ENCODE data around the gene NTHL1.
A peak's percentile ranks its signal among the peaks of the same experiment; 100 is the strongest.
"Not testable (repeated sequence)": the region's sequence is repeated elsewhere in the genome, so short reads cannot be mapped to it uniquely, and the experiment has no call there.

NTHL1 gene

GRCh38 chr16:2028146-2028545 lies 19.5 kb downstream of the NTHL1 start:
- no peak for DNase-seq (ENCODE audit: low read depth in 2 of 2)

- DNase-seq (ENCODE audit: low read depth in 2 of 2), result no peak
Measured at GRCh38 chr16:2027024-2028010, 20.3 kb downstream of the NTHL1 start.

DNA sequence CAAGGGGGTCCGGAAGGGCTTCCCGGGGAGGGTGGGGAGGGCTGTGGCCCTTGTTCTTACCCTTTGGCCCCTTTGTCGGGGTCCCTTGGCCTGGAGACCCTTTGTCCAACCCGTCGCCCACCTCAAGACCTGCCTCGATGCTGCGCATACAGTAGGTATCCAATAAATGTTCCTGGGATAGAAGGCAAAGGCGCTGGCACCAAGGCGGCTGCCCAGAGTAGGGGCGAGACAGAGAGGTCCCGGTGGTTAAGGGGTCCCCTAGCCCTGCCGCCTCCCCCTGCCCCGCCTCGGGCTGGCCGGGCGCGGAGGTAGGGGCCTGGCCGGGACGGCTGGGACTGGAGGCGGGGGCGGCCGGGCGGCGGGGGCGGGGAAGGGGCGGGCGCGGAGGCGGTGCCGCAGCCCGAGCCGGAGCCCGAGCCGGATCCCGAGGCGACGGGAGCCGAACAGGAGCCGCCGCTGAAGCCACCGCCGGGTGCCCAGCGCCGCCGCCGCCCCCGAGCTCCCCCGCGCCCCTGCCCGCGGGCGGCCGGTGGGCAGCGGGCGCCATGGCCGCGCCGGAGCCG lies 21.1 kb downstream of the NTHL1 start, which contains the start of gene NHERF2:
TSS of gene NHERF2 (plus strand) at position 442 of the 563 bp plus-strand sequence. CDS start at position 546, 104 bp downstream.
- no peak for DNase-seq (ENCODE audit: low read depth in 2 of 2)

DNA sequence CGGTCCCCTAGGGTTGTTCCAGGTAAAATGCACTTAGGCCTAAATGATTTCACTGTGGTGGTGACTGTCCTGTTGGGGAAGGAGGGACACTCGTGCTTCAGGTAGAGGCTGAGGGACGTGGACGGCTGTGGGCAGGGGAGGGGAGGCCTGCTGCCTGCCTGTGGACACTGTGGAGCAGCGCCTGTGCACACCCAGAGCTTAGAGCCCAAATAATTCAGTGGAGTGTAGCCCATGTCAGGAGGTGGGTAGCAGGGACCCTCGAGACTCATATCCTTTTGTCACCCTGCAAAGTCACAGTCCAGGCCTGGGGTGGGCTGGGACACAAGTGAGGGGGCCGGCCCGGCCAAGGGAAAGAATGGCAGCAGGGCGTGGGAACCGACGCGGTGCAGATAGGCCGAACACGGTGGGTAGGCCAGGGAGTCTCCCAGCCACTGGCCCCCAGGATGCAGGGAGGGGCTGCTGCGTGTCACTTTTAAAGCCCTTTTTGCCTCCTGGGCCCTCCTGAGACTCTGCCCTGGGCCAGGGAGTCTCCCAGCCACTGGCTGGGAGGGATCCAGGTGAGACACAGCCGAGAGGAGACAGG lies 21.7 kb downstream of the NTHL1 start:
- DNase-seq (ENCODE audit: low read depth in 2 of 2), result no peak

DNA sequence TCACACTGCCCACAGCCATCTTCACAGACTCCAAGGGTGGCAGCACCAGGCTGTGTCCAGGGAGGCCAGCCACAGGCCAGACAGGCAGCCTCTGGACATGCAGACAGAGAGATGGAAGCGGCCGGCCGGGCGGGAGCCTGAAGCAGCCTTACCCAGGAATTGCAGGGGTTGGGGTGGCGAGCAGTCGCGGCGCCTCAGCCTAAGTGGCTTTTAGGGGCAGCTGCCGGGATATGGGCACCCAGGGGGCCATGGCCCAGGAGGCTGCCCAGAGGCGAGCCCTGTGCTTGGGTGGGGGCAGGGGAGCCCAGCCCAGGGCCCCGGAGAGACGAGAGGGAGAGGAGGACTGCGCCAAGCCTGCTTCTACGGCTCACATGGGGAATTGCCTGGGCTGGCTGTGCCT lies 22.4 kb downstream of the NTHL1 start:
- DNase-seq (ENCODE audit: low read depth in 2 of 2), result no peak

- DNase-seq (ENCODE audit: low read depth in 2 of 2), result no peak
Measured at GRCh38 chr16:2024032-2024420, 23.6 kb downstream of the NTHL1 start.

- peak; percentile 92 to 95 for DNase-seq (ENCODE audit: low read depth in 2 of 2)
Measured at GRCh38 chr16:2023092-2024031, 24.3 kb downstream of the NTHL1 start.

GRCh38 chr16:2022723-2023091 lies 24.9 kb downstream of the NTHL1 start:
- DNase-seq (ENCODE audit: low read depth in 2 of 2), result no peak

- DNase-seq (ENCODE audit: low read depth in 2 of 2), result no peak
Measured at GRCh38 chr16:2019921-2020831, 27.5 kb downstream of the NTHL1 start.

- peak in 1 of 2 donors; percentile 33 for DNase-seq (ENCODE audit: low read depth in 2 of 2)
Measured at GRCh38 chr16:2019518-2019920, 28.1 kb downstream of the NTHL1 start, which contains the start of gene NPW. NPW (plus strand) TSS chr16:2019785.

DNA sequence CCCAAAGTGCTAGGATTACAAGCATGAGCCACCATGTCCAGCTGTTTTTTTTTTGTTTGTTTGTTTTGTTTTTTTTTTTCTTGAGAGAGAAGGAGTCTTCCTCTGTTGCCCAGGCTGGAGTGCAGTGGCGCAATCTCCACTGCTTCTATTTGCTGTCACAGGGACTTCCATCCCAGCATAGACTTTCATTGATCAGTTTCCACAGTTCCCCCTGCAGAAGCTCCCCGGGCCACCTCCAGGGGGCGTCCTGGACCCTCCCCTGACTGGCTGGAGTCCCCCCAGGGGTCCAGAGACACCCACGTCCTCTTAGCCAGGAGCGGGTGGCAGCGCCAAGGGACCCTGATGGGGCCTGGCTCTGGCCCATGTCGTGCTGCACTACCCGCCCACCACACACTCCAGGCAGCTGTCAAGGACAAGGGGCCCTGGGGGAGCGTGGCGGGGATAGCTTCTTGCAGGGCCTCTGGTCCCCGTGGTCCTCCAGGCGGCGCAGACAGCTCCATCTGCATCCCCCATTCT lies 31.2 kb downstream of the NTHL1 start:
- DNase-seq (ENCODE audit: low read depth in 2 of 2), result no peak

GRCh38 chr16:2015947-2016208 lies 31.8 kb downstream of the NTHL1 start:
- DNase-seq (ENCODE audit: low read depth in 2 of 2), result no peak

DNA sequence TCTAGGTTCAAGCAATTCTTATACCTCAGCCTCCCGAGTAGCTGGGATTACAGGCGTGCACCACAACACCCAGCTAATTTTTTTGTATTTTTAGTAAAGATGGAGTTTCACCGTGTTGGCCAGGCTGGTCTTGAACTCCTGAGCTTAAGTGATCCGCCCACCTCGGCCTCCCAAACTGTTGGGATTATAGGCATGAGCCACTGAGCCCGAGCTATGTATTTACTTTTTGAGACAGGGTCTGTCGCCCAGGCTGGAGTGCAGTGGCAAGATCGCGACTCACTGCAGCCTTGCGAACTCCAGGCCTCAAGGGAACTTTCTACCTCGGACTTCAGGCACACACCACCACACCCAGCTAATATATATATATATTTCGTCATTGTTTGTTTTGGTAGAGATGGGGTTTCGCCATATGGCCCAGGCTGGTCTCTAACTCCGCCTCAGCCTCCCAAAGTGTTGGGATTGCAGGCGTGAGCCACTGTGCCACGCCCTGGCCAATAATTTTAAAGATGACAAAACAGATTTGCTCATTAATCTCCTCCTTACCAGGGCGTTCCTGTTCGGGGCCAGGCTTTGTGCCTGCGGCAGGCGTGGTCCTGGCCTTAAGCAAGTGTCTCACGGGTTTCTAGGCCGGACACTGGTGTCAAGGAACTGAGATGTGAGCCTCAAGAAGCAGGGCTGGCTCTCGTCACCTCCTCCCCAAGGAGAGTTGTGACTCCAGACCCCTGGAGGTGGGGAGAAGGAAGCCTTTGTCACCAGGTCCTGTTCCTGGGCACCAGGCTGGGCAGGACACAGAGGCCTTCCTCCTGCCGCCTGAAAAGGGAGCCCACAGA lies 32.3 kb downstream of the NTHL1 start:
- DNase-seq (ENCODE audit: low read depth in 2 of 2), result no peak

GRCh38 chr16:2013527-2013926 lies 34.1 kb downstream of the NTHL1 start:
- DNase-seq (ENCODE audit: low read depth in 2 of 2), result no peak

- DNase-seq (ENCODE audit: low read depth in 2 of 2), result not testable (repeated sequence)
Measured at GRCh38 chr16:2011726-2012125, 35.9 kb downstream of the NTHL1 start.

DNA sequence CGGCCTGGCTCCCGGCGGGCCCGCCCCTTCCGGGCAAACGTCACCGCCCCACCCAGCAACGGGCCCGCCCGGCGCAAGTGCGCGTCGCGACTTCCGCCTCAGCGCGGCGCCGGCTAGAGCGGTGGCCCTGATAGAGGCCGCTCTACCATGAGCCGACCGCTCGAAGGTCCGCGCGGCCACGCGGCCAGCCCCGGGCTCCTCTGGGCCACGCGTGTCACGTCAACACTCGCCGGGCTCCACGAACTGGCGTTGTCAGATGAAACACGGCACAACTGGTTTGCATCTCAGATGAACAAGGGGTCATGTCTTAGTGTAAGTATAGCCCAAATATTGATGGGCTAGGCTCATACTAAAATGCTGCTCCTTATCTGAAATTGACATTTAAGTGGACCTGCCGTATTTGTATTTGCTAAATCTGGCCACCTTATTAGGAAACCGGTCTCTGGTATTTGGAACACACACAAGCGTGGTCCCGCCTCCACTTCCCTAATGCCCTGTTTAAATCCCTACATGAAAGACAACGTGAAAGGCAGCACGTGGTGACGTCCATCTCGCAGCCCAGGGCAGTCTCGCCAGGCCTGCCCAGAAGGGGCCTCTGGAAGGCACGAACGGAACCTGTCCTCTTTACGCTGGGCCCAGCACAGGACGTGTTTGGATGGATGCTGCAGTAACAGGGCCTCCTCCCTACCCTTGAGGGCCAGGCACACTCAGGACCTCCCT lies 37.7 kb downstream of the NTHL1 start, which contains the start of gene ZNF598:
TSS of gene ZNF598 (minus strand) at position 31 of the 720 bp plus-strand sequence.
- peak; percentile 63 to 76 for DNase-seq (ENCODE audit: low read depth in 2 of 2)

DNA sequence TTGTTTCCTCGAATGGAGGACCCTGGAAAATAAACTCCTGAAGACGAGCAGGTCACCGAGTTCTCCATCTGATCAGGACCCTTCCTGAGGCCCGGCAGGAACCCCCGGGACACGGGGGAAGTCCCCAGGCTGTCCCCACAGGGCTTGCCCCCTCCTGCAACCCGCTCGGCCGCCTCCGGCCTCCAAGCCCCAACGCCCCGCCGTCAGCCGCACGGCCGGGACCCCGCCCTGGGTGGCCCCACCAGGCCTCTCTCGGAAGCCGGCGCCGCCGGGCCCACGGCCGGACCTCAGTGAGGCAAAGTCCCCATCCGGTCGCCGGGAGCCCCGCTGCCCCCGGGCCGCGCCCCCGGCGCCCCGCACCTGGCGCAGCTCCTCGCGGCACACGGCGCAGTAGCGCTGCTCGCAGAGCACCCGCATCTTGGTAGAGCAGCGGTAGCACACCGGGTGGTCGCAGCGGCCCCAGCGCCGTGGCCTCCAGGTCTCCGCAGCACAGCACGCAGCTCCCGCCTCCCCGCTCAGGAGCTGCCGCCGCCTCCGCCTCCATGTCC lies 38.4 kb downstream of the NTHL1 start:
- no peak for DNase-seq (ENCODE audit: low read depth in 2 of 2)

DNA sequence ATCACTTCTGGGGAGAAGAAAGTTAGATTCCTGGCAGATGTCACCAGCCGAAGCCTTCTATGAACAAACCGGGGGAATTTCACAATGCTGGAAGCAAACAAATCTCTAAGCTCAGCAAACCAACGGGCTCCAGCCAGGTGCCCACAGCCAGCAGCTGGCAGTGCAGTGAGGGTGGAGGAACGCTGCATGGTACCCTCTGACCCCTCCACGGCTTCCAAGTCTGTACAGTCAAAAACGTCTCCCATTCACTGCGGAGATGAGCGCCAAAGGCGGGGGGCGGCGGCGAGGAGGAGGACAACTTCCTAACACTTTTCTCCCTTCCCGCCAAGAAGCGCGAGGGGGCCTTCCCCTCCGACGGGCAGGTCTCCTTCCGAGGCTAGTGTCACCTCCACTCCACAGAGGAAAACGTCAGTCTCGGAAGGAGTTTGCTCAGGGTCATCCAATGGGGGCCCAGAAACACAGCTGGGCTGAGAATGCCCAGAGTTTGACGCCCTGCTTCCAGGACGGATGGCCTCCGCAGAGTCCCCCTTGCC lies 38.9 kb downstream of the NTHL1 start:
- no peak for DNase-seq (ENCODE audit: low read depth in 2 of 2)

Data from stimulated activated CD8-positive, alpha-beta memory T cell treated with anti-CD3 and anti-CD28 coated beads, Interleukin-2, amount 100 ng/mL, for 48 hours (primary cell).